ENCODE data around the gene SEC24D.
A peak's percentile ranks its signal among the peaks of the same experiment; 100 is the strongest.

Gene SEC24D

GRCh38 chr4:118774321-118774720 is 61.6 kb downstream of the SEC24D start:
- no peak for DNase-seq (ENCODE audit: low spot score)

- no peak for DNase-seq (ENCODE audit: low spot score)
These were observed 62.5 kb downstream of the SEC24D start for GRCh38 chr4:118773429-118773792.

- no peak for DNase-seq (ENCODE audit: low spot score)
These were observed 63.0 kb downstream of the SEC24D start for GRCh38 chr4:118772767-118773428.

GRCh38 chr4:118772081-118772766 is 63.7 kb downstream of the SEC24D start:
- peak; percentile 5 for DNase-seq (ENCODE audit: low spot score)

GRCh38 chr4:118770741-118771187 is 65.2 kb downstream of the SEC24D start:
- no peak for DNase-seq (ENCODE audit: low spot score)

GRCh38 chr4:118769161-118769560 is 66.8 kb downstream of the SEC24D start:
- no peak for DNase-seq (ENCODE audit: low spot score)

- DNase-seq (ENCODE audit: low spot score), result no peak
These were observed 68.8 kb downstream of the SEC24D start for GRCh38 chr4:118767109-118767508.

- no peak for DNase-seq (ENCODE audit: low spot score)
These were observed 70.5 kb downstream of the SEC24D start for GRCh38 chr4:118765399-118765798.

GRCh38 chr4:118762730-118763477 is 73.0 kb downstream of the SEC24D start:
- no peak for DNase-seq (ENCODE audit: low spot score)

GRCh38 chr4:118762155-118762554 is 73.8 kb downstream of the SEC24D start:
- DNase-seq (ENCODE audit: low spot score), result no peak

- DNase-seq (ENCODE audit: low spot score), result no peak
These were observed 74.4 kb downstream of the SEC24D start for GRCh38 chr4:118761397-118762016.

GRCh38 chr4:118760493-118760892 is 75.4 kb downstream of the SEC24D start:
- no peak for DNase-seq (ENCODE audit: low spot score)

- DNase-seq (ENCODE audit: low spot score), result no peak
These were observed 75.8 kb downstream of the SEC24D start for GRCh38 chr4:118760092-118760491.

GRCh38 chr4:118759481-118759880 is 76.4 kb downstream of the SEC24D start:
- DNase-seq (ENCODE audit: low spot score), result no peak

GRCh38 chr4:118758293-118758692 is 77.6 kb downstream of the SEC24D start:
- DNase-seq (ENCODE audit: low spot score), result no peak

- DNase-seq (ENCODE audit: low spot score), result no peak
These were observed 78.1 kb downstream of the SEC24D start for GRCh38 chr4:118757761-118758251.

GRCh38 chr4:118756958-118757357 is 79.0 kb downstream of the SEC24D start:
- no peak for DNase-seq (ENCODE audit: low spot score)

GRCh38 chr4:118756429-118756828 is 79.5 kb downstream of the SEC24D start:
- DNase-seq (ENCODE audit: low spot score), result no peak

- no peak for DNase-seq (ENCODE audit: low spot score)
These were observed 80.3 kb downstream of the SEC24D start for GRCh38 chr4:118755438-118756226.

- no peak for DNase-seq (ENCODE audit: low spot score)
These were observed 81.0 kb downstream of the SEC24D start for GRCh38 chr4:118754890-118755289.

GRCh38 chr4:118753685-118754084 is 82.2 kb downstream of the SEC24D start:
- DNase-seq (ENCODE audit: low spot score), result no peak

- no peak for DNase-seq (ENCODE audit: low spot score)
These were observed 82.8 kb downstream of the SEC24D start for GRCh38 chr4:118753096-118753495.

Measured in HuH-7 (cell line).